ENCODE results near the gene SULT4A1. TPM values are rescaled to one million over a fixed set of nuclear protein-coding genes. Genes with fewer than 3 reads are reported as not detected.

The SULT4A1 gene
- total RNA-seq, 1 experiment from 2014 or later: 8.4 TPM

- Histone ChIP-seq H3K27me3 (ENCODE audit: insufficient read depth, low read length) (0 out of 2 replicates have a peak, but pooled peaks cover 4% of the 10 kb centered on the region), H3K79me2 (ENCODE audit: insufficient read depth, low read length) (no peaks in the 10 kb centered on the region), H3K27ac (ENCODE audit: low read depth, low read length) (no peak overlapping the region), H3K4me2 (ENCODE audit: low read length) (no peak overlapping the region), H3K9me3 (ENCODE audit: control insufficient read depth in 1 of 2, insufficient read depth in 1 of 2, low read depth in 1 of 2, low read length in 2 of 2) (no peaks in the 10 kb centered on the region), H3K36me3 (ENCODE audit: control insufficient read depth in 1 of 2, insufficient read depth in 2 of 2, low read length in 2 of 2) (no peaks in the 10 kb centered on the region), H3K9me2 (ENCODE audit: insufficient read depth) (no peaks in the 10 kb centered on the region), H4K20me1 (ENCODE audit: insufficient read depth) (no peaks in the 10 kb centered on the region), H3K9ac (ENCODE audit: low read length) (no peak overlapping the region), H3K4me1 (ENCODE audit: control insufficient read depth in 1 of 2, insufficient read depth in 2 of 2, low read length in 2 of 2) (no peaks in the 10 kb centered on the region), H2AFZ (ENCODE audit: low read depth, low read length, poor library complexity, severe bottlenecking) (no peak overlapping the region), H3K4me3 (replicated peaks in 1 of 2; ENCODE audit: low read depth in 1 of 2, low read length in 2 of 2) (no peak overlapping the region)
- TF ChIP-seq EZH2 (IDR thresholded peaks at IDR 0.05) (no peak), SIN3A (IDR thresholded peaks at IDR 0.05; ENCODE audit: low read depth) (no peak), FOSL1 (IDR thresholded peaks at IDR 0.05; ENCODE audit: low read depth) (no peak), POLR2AphosphoS5 (IDR thresholded peaks at IDR 0.05; ENCODE audit: low read depth, low read length) (no peak), SP1 (IDR thresholded peaks at IDR 0.05; ENCODE audit: low read depth) (no peak), CTCF (IDR thresholded peaks at IDR 0.05 in 2 of 3, conservative IDR thresholded peaks at IDR 0.05 in 1 of 3; ENCODE audit: borderline replicate concordance in 1 of 3, insufficient read depth in 1 of 3, low read depth in 2 of 3, low read length in 2 of 3) (no peak), ATF3 (IDR thresholded peaks at IDR 0.05) (no peak), JUND (IDR thresholded peaks at IDR 0.05) (no peak), POLR2A (IDR thresholded peaks at IDR 0.05; ENCODE audit: borderline replicate concordance, extremely low read depth, insufficient read depth, insufficient read length) (no peak), TCF7L2 (IDR thresholded peaks at IDR 0.05; ENCODE audit: borderline replicate concordance, extremely low read depth, insufficient read depth, insufficient read length) (no peak), MAX (IDR thresholded peaks at IDR 0.05) (no peak), ZFX (IDR thresholded peaks at IDR 0.05) (no peak), ZBTB33 (IDR thresholded peaks at IDR 0.05; ENCODE audit: extremely low read depth, insufficient replicate concordance, low read length) (no peak)
- intact Hi-C loops (cut with micrococcal nuclease): no loop called here
- no peak for DNase-seq (ENCODE audit: low read depth, low spot score)
- POLR2A ChIA-PET: no interaction called here
- CTCF ChIA-PET: no interaction called here
- RAD21 ChIA-PET (ENCODE audit: low non-redundant PET in 1 of 2, low total read pairs in 2 of 2, uncharacterized antibody in 2 of 2, unreplicated experiment in 2 of 2): no interaction called here
- ATAC-seq: no peak
- no TSS peak for BruUV-seq (replicated peaks)
These were observed 37.4 kb downstream of the SULT4A1 start for GRCh38 chr22:43824724-43825420.

Measured in HCT116 (cell line).